GM23338 (cell line): Measurements from ENCODE around the gene OR8G1. TPM values are rescaled to one million over a fixed set of nuclear protein-coding genes. Genes with fewer than 3 reads are reported as not detected.

Source experiments
- EZH2 ChIP-seq: fragments of 200-600 bp; sonication (generic); IDR thresholded peaks from one replicate; pipeline ENCODE4 v1.8.0; 2017; ENCODE audit warnings: antibody characterized with exemption, mild to moderate bottlenecking, low read depth; ENCODE audit not compliant: unreplicated experiment
- EZH2phosphoT487 ChIP-seq: fragments of 200-600 bp; sonication (generic); IDR thresholded peaks from one replicate; pipeline ENCODE4 v1.8.1; 2018; ENCODE audit warnings: antibody characterized with exemption; ENCODE audit not compliant: unreplicated experiment
- JUNB ChIP-seq: IDR thresholded peaks from one replicate; pipeline ENCODE4 v1.6.1; 2016; ENCODE audit warnings: antibody characterized with exemption; ENCODE audit not compliant: unreplicated experiment
- NANOG ChIP-seq: IDR thresholded peaks from 2 replicates; pipeline ENCODE4 v1.6.1; 2016; ENCODE audit warnings: antibody characterized with exemption, borderline replicate concordance
- POLR2AphosphoS5 ChIP-seq: IDR thresholded peaks from 2 replicates; pipeline ENCODE4 v1.6.1; 2016; ENCODE audit warnings: antibody characterized with exemption, low read depth
- STAT1 ChIP-seq: IDR thresholded peaks from one replicate; pipeline ENCODE4 v1.6.1; 2016; ENCODE audit warnings: antibody characterized with exemption; ENCODE audit not compliant: unreplicated experiment
- polyA plus RNA-seq: library from polyadenylated mRNA; unstranded; fragments of >200 nt; fragmentation: Nextera tagmentation; extraction: Ambion mirVana; gene quantifications from 2 replicates; pipeline ENCODE4 v1.2.1, GENCODE V29; 2016
- total RNA-seq: library from RNA; depleted of rRNA; stranded (reverse); fragments of >200 nt; shearing (Covaris generic); gene quantifications from 2 replicates; pipeline ENCODE4 v1.2.3, GENCODE V29; 2014
- TF ChIP-seq, protein P1 (sequence below): fragments of 250-450 bp; sonication (Bioruptor Pico); IDR thresholded peaks from 2 replicates; pipeline ENCODE4 v1.5.0; 2020; ENCODE audit warnings: mild to moderate bottlenecking, moderate library complexity
- TF ChIP-seq, protein P2 (sequence below): IDR thresholded peaks from 2 replicates; pipeline ENCODE4 v1.6.1; 2016; ENCODE audit warnings: antibody characterized with exemption
- TF ChIP-seq, protein P3 (sequence below): IDR thresholded peaks from one replicate; pipeline ENCODE4 v1.6.1; 2018; ENCODE audit warnings: antibody characterized with exemption; ENCODE audit not compliant: unreplicated experiment
- TF ChIP-seq, protein P4 (sequence below), 2 experiments: fragments of 200-600 bp in 1 of 2; sonication (generic) in 1 of 2; conservative IDR thresholded peaks; 2 replicates each; pipeline versions ENCODE4 v1.5.1 to v1.6.1; 2016 to 2017; ENCODE audit warnings: antibody characterized with exemption in 2 of 2, low read depth in 2 of 2, mild to moderate bottlenecking in 2 of 2, moderate library complexity in 1 of 2

OR8G1 gene
- total and polyA plus RNA-seq, 2 experiments from 2014 or later: not detected

DNA sequence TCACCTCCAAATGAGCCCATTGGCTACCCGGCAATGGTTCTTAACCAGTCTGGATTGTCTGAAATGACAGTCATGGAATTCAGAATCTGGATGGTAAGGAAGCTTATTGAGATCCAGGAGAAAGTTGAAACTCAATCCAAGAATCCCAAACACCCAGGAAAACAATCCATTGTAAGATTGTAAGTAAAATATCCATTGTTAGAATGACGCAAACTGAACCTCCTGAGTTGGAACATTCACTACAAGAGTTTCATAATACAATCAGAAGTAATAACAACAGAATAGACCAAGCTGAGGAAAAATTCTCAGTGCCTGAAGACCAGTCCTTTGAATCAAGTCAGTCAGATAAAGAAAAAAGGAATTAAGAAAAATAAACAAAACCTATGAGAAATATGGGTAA lies 37.4 kb downstream of the OR8G1 start (continued):
- TF ChIP-seq, protein P1, sequence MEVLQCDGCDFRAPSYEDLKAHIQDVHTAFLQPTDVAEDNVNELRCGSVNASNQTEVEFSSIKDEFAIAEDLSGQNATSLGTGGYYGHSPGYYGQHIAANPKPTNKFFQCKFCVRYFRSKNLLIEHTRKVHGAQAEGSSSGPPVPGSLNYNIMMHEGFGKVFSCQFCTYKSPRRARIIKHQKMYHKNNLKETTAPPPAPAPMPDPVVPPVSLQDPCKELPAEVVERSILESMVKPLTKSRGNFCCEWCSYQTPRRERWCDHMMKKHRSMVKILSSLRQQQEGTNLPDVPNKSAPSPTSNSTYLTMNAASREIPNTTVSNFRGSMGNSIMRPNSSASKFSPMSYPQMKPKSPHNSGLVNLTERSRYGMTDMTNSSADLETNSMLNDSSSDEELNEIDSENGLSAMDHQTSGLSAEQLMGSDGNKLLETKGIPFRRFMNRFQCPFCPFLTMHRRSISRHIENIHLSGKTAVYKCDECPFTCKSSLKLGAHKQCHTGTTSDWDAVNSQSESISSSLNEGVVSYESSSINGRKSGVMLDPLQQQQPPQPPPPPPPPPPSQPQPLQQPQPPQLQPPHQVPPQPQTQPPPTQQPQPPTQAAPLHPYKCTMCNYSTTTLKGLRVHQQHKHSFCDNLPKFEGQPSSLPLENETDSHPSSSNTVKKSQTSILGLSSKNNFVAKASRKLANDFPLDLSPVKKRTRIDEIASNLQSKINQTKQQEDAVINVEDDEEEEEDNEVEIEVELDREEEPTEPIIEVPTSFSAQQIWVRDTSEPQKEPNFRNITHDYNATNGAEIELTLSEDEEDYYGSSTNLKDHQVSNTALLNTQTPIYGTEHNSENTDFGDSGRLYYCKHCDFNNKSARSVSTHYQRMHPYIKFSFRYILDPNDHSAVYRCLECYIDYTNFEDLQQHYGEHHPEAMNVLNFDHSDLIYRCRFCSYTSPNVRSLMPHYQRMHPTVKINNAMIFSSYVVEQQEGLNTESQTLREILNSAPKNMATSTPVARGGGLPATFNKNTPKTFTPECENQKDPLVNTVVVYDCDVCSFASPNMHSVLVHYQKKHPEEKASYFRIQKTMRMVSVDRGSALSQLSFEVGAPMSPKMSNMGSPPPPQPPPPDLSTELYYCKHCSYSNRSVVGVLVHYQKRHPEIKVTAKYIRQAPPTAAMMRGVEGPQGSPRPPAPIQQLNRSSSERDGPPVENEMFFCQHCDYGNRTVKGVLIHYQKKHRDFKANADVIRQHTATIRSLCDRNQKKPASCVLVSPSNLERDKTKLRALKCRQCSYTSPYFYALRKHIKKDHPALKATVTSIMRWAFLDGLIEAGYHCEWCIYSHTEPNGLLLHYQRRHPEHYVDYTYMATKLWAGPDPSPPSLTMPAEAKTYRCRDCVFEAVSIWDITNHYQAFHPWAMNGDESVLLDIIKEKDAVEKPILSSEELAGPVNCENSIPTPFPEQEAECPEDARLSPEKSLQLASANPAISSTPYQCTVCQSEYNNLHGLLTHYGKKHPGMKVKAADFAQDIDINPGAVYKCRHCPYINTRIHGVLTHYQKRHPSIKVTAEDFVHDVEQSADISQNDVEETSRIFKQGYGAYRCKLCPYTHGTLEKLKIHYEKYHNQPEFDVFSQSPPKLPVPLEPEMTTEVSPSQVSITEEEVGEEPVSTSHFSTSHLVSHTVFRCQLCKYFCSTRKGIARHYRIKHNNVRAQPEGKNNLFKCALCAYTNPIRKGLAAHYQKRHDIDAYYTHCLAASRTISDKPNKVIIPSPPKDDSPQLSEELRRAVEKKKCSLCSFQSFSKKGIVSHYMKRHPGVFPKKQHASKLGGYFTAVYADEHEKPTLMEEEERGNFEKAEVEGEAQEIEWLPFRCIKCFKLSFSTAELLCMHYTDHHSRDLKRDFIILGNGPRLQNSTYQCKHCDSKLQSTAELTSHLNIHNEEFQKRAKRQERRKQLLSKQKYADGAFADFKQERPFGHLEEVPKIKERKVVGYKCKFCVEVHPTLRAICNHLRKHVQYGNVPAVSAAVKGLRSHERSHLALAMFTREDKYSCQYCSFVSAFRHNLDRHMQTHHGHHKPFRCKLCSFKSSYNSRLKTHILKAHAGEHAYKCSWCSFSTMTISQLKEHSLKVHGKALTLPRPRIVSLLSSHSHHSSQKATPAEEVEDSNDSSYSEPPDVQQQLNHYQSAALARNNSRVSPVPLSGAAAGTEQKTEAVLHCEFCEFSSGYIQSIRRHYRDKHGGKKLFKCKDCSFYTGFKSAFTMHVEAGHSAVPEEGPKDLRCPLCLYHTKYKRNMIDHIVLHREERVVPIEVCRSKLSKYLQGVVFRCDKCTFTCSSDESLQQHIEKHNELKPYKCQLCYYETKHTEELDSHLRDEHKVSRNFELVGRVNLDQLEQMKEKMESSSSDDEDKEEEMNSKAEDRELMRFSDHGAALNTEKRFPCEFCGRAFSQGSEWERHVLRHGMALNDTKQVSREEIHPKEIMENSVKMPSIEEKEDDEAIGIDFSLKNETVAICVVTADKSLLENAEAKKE (CRISPR knock-in tag): no peak
- TF ChIP-seq NANOG: no peak
- TF ChIP-seq EZH2: no peak
- no peak for TF ChIP-seq EZH2phosphoT487
- no peak for TF ChIP-seq STAT1
- no peak for TF ChIP-seq JUNB
- TF ChIP-seq, protein P2, sequence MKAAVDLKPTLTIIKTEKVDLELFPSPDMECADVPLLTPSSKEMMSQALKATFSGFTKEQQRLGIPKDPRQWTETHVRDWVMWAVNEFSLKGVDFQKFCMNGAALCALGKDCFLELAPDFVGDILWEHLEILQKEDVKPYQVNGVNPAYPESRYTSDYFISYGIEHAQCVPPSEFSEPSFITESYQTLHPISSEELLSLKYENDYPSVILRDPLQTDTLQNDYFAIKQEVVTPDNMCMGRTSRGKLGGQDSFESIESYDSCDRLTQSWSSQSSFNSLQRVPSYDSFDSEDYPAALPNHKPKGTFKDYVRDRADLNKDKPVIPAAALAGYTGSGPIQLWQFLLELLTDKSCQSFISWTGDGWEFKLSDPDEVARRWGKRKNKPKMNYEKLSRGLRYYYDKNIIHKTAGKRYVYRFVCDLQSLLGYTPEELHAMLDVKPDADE: no peak
- no peak for TF ChIP-seq POLR2AphosphoS5
- TF ChIP-seq, protein P3, sequence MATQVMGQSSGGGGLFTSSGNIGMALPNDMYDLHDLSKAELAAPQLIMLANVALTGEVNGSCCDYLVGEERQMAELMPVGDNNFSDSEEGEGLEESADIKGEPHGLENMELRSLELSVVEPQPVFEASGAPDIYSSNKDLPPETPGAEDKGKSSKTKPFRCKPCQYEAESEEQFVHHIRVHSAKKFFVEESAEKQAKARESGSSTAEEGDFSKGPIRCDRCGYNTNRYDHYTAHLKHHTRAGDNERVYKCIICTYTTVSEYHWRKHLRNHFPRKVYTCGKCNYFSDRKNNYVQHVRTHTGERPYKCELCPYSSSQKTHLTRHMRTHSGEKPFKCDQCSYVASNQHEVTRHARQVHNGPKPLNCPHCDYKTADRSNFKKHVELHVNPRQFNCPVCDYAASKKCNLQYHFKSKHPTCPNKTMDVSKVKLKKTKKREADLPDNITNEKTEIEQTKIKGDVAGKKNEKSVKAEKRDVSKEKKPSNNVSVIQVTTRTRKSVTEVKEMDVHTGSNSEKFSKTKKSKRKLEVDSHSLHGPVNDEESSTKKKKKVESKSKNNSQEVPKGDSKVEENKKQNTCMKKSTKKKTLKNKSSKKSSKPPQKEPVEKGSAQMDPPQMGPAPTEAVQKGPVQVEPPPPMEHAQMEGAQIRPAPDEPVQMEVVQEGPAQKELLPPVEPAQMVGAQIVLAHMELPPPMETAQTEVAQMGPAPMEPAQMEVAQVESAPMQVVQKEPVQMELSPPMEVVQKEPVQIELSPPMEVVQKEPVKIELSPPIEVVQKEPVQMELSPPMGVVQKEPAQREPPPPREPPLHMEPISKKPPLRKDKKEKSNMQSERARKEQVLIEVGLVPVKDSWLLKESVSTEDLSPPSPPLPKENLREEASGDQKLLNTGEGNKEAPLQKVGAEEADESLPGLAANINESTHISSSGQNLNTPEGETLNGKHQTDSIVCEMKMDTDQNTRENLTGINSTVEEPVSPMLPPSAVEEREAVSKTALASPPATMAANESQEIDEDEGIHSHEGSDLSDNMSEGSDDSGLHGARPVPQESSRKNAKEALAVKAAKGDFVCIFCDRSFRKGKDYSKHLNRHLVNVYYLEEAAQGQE: no peak
- TF ChIP-seq, protein P4, sequence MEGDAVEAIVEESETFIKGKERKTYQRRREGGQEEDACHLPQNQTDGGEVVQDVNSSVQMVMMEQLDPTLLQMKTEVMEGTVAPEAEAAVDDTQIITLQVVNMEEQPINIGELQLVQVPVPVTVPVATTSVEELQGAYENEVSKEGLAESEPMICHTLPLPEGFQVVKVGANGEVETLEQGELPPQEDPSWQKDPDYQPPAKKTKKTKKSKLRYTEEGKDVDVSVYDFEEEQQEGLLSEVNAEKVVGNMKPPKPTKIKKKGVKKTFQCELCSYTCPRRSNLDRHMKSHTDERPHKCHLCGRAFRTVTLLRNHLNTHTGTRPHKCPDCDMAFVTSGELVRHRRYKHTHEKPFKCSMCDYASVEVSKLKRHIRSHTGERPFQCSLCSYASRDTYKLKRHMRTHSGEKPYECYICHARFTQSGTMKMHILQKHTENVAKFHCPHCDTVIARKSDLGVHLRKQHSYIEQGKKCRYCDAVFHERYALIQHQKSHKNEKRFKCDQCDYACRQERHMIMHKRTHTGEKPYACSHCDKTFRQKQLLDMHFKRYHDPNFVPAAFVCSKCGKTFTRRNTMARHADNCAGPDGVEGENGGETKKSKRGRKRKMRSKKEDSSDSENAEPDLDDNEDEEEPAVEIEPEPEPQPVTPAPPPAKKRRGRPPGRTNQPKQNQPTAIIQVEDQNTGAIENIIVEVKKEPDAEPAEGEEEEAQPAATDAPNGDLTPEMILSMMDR (conservative IDR thresholded peaks at IDR 0.05; ENCODE audit: low read depth in 2 of 2): no peak
